Placental pericyte (primary cell): ENCODE measurements around the gene KBTBD3. TPM values are rescaled to one million over a fixed set of nuclear protein-coding genes. Genes with fewer than 3 reads are reported as not detected.

Experiments used
- total RNA-seq: library from RNA; depleted of rRNA; stranded (reverse); fragments of >200 nt; gene quantifications from 2 replicates; pipeline ENCODE4 v1.2.3, GENCODE V29; 2012

The KBTBD3 gene
- 0.72 and 1.8 TPM in 2 replicates for total RNA-seq

GRCh38 chr11:106076919-106077608 lies at the start of gene KBTBD3:
TSS of gene KBTBD3 (minus strand) at chr11:106077347. CDS start at chr11:106059097, 18,250 bp downstream.

GRCh38 chr11:106077609-106078455 lies 685 bp upstream of the KBTBD3 start, which contains the start of gene AASDHPPT:
TSS of gene AASDHPPT (plus strand) at chr11:106077662. CDS start at chr11:106077711, 49 bp downstream.

GRCh38 chr11:106021967-106022794 lies 55.0 kb downstream of the KBTBD3 start, which contains the start of gene MSANTD4:
TSS of gene MSANTD4 (minus strand) at chr11:106022240. CDS start at chr11:106010917, 11,323 bp downstream.

Other genes with a start within 250 kb of the KBTBD3 start
- gene MSANTD4, start 55.1 kb downstream of the KBTBD3 start, total RNA-seq: 24.9 and 34.1 TPM in 2 replicates
- gene AASDHPPT, start 315 bp upstream of the KBTBD3 start, total RNA-seq: 46.2 and 67.0 TPM in 2 replicates